Heart right ventricle (tissue), 16 donors: ENCODE data around the gene GNPTAB. TPM values are rescaled to one million over a fixed set of nuclear protein-coding genes. Genes with fewer than 3 reads are reported as not detected.

Experiments used
- ATAC-seq, 8 donors: fragments of 200-7000 bp; cut with Tn5 transposase; one replicate each; pipeline ENCODE4 v1.9.1; 2020; ENCODE audit warnings: mild to moderate bottlenecking in 8 of 8, moderate library complexity in 8 of 8, moderate number of reproducible peaks in 1 of 8
- DNase-seq, 2 donors: peaks; one replicate each; pipeline ENCODE4 v3.0.0-alpha.2; 2020
- H3K27ac ChIP-seq, 10 donors: fragments of 200-600 bp; sonication (generic) in 2 of 10; one replicate each; pipeline versions ENCODE4 v1.5.0 to v1.8.0; 2020 to 2022; ENCODE audit warnings: mild to moderate bottlenecking in 3 of 10
- H3K27me3 ChIP-seq, 7 donors: fragments of 200-600 bp; one replicate each; pipeline ENCODE4 v1.8.0; 2021 to 2022; ENCODE audit warnings: mild to moderate bottlenecking in 2 of 7
- H3K36me3 ChIP-seq, 9 donors: fragments of 200-600 bp; sonication (generic) in 1 of 9; one replicate each; pipeline versions ENCODE4 v1.5.0 to v1.8.0; 2020 to 2022; ENCODE audit warnings: mild to moderate bottlenecking in 2 of 9
- H3K4me1 ChIP-seq, 9 donors: fragments of 200-600 bp; sonication (generic) in 1 of 9; one replicate each; pipeline versions ENCODE4 v1.5.0 to v1.8.0; 2020 to 2022; ENCODE audit warnings: mild to moderate bottlenecking in 4 of 9
- H3K4me3 ChIP-seq, 10 donors: fragments of 200-600 bp; sonication (generic) in 2 of 10; one replicate each; pipeline versions ENCODE4 v1.5.0 to v1.8.0; 2020 to 2022; ENCODE audit warnings: mild to moderate bottlenecking in 7 of 10, moderate library complexity in 2 of 10
- H3K9me3 ChIP-seq, 11 donors: fragments of 200-600 bp in 10 of 11; sonication (generic) in 2 of 11; one replicate each; pipeline versions ENCODE4 v1.5.0 to v1.8.0; 2013 to 2022; ENCODE audit warnings: mild to moderate bottlenecking in 2 of 11, control low read depth in 1 of 11, moderate library complexity in 1 of 11
- CTCF ChIP-seq, 9 donors: fragments of 200-600 bp; sonication (generic) in 2 of 9; IDR thresholded peaks; one replicate each; pipeline versions ENCODE4 v1.5.0 to v1.8.0; 2021 to 2022; ENCODE audit warnings: antibody characterized with exemption in 9 of 9, mild to moderate bottlenecking in 5 of 9, moderate library complexity in 1 of 9
- WGBS, 2 donors: extraction: QIAGEN DNeasy Blood & Tissue Kit; methylation state at CpG; one replicate each; pipeline ENCODE4 v1.1.7; 2013; ENCODE audit warnings: inconsistent platforms in 1 of 2; 5-methylcytosine and 5-hydroxymethylcytosine counted together
- intact Hi-C, 10 donors: fragments of 100-400 bp; cut with DNase I; formaldehyde crosslinking; loops; one replicate each; pipeline versions ENCODE4 v1.11.1 to v1.14.2; 2022
- polyA plus RNA-seq, 2 donors: library from polyadenylated mRNA; stranded (reverse); fragments of 200-250 nt; gene quantifications; one replicate each; pipeline ENCODE4 v1.2.3, GENCODE V29; 2013
- total RNA-seq, 10 donors: library from RNA; stranded (reverse); fragmentation: NEBNext Ultra II Directional in 3 of 10; extraction: Animal tissue kit (Norgen Biotek cat#: 25700) in 3 of 10; gene quantifications; one replicate each; pipeline versions ENCODE4 v1.2.1 to v1.2.4, GENCODE V29; 2021 to 2023
- donor health status: Arrhythmogenic right ventricular cardiomyopathy.
- donor health status: ischemic (EF 13 %, LVEDD 7.1; RV severe dilation, severe dysfunction).
- donor health status: healthy with polysubstance abuse.
- donor health status: DM: no; HTN: yes; CAD: no.
- donor health status: DM: no; HTN: no; CAD: no.
- donor health status: ischemic (EF 25% LVEDD 6.9; RV normal size, moderate dysfunction).
- donor health status: ischemic (EF 25% LVEDD 5.7; RV mildly dilated, moderate dysfunction).
- donor health status: healthy.
- donor health status: DM: yes; HTN: yes; CAD: no.
- donor health status: Ischemic cardiomyopathy.
- donor health status: ischemic (EF 35%, LVEDD 5.7; RV mildly dilated, moderate dysfunction).
- donor health status: nonischemic (EF 11% LVEDD 7.7; RV severe dilation, severe dysfunction).
- donor health status: DM: yes; HTN: yes; CAD: no.
- donor health status: PGD.
- donor health status: ischemic (EF 29% LVEDD 5.4; RV normal size, mild dysfunction).
- donor health status: nonischemic (EF 23%, LVEDD 6.1; RV moderate dilation, normal function).

The GNPTAB gene
- total and polyA plus RNA-seq, 12 donors: 10.5 to 60.6 (median 47.6) TPM

- DNase-seq: no peak
- intact Hi-C loops: loop anchor here in 1 of 10 donors (10.0 kb wide), 1 partner anchor 334 kb away; no protein-coding TSS in a partner anchor
- peaks cover 0 to 100% (median 47%) of the 10 kb centered on the region in 9 donors for H3K36me3 ChIP-seq
- peaks cover 0 to 2% (median 0%) of the 10 kb centered on the region in 9 donors for H3K4me1 ChIP-seq
- H3K27ac ChIP-seq: no peak overlapping the region
- 95 to 97% methylated on average over 1 of the region's 1 CpG for WGBS, 2 donors
- H3K4me3 ChIP-seq: no peak overlapping the region
- no peaks in the 10 kb centered on the region for H3K9me3 ChIP-seq
- H3K27me3 ChIP-seq: no peaks in the 10 kb centered on the region
- ATAC-seq: no peak
- TF ChIP-seq CTCF (IDR thresholded peaks at IDR 0.05): no peak
Measured at GRCh38 chr12:101748907-101749306, 81.9 kb downstream of the GNPTAB start.

GRCh38 chr12:101747697-101748096 lies 83.1 kb downstream of the GNPTAB start:
- peak in 1 of 8 donors; percentile 46 for ATAC-seq
- intact Hi-C loops: loop anchor here in 1 of 10 donors (10.0 kb wide), 1 partner anchor 333 kb away; no protein-coding TSS in a partner anchor

GRCh38 chr12:101746661-101747060 lies 84.1 kb downstream of the GNPTAB start:
- no peak for ATAC-seq
- Histone ChIP-seq H3K27me3 (no peaks in the 10 kb centered on the region), H3K4me1 (peaks cover 0 to 2% (median 0%) of the 10 kb centered on the region in 9 donors), H3K9me3 (no peaks in the 10 kb centered on the region), H3K36me3 (peaks cover 0 to 100% (median 43%) of the 10 kb centered on the region in 9 donors), H3K4me3 (no peak overlapping the region), H3K27ac (no peak overlapping the region)
- DNase-seq: no peak
- 75% methylated on average over 1 of the region's 1 CpG for WGBS, 2 donors
- intact Hi-C loops: loop anchor here in 1 of 10 donors (10.0 kb wide), 1 partner anchor 332 kb away; no protein-coding TSS in a partner anchor
- TF ChIP-seq CTCF (IDR thresholded peaks at IDR 0.05): no peak

More at GRCh38 chr12:101747697-101748096, 83.1 kb downstream of the GNPTAB start:
- Histone ChIP-seq H3K9me3 (no peaks in the 10 kb centered on the region), H3K4me1 (peaks cover 0 to 2% (median 0%) of the 10 kb centered on the region in 9 donors), H3K4me3 (no peak overlapping the region), H3K27me3 (no peaks in the 10 kb centered on the region), H3K27ac (no peak overlapping the region), H3K36me3 (peaks cover 0 to 100% (median 43%) of the 10 kb centered on the region in 9 donors)
- DNase-seq: no peak
- 83 to 88% methylated on average over 1 of the region's 1 CpG for WGBS, 2 donors
- TF ChIP-seq CTCF (IDR thresholded peaks at IDR 0.05): no peak

GRCh38 chr12:101746196-101746595 lies 84.6 kb downstream of the GNPTAB start:
- Histone ChIP-seq H3K27ac (no peak overlapping the region), H3K4me1 (peaks cover 0 to 2% (median 0%) of the 10 kb centered on the region in 9 donors), H3K27me3 (no peaks in the 10 kb centered on the region), H3K36me3 (peaks cover 0 to 98% (median 39%) of the 10 kb centered on the region in 9 donors), H3K4me3 (no peak overlapping the region), H3K9me3 (no peaks in the 10 kb centered on the region)
- TF ChIP-seq CTCF (IDR thresholded peaks at IDR 0.05): no peak
- WGBS, 2 donors: 85 to 88% methylated on average over 1 of the region's 1 CpG
- no peak for DNase-seq
- intact Hi-C loops: loop anchor here in 1 of 10 donors (10.0 kb wide), 1 partner anchor 331 kb away; no protein-coding TSS in a partner anchor
- ATAC-seq: no peak
